Stimulated activated CD8-positive, alpha-beta memory T cell treated with anti-CD3 and anti-CD28 coated beads, Interleukin-2, amount 100 ng/mL, for 48 hours (primary cell): ENCODE results near the gene TNFSF8.

Experiments
- DNase-seq, 2 donors: peaks; one replicate each; pipeline ENCODE4 v3.0.0-alpha.2; 2020; ENCODE audit warnings: low read depth in 2 of 2

Gene TNFSF8

GRCh38 chr9:114936581-114936980 lies 6.2 kb upstream of the TNFSF8 start:
- DNase-seq: no peak

DNA sequence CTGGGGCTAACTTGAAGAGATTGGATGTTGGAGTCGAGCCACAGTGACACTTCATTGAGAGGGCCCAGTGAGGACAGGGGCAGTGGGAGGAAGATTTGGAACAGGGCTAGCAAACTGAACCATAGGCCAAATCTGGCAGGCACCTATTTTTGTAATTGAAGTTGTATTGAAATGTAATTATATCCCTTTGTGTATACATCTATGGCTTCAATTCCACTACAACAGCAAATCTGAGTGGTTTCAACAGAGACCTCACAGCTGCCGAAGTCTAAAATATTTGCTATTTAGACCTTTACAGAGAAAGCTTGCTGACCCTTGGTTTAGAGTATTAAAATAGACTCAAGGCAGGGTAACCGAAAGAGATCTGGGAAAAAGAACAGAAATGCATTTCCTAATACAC lies 4.7 kb upstream of the TNFSF8 start:
- DNase-seq: no peak

DNA sequence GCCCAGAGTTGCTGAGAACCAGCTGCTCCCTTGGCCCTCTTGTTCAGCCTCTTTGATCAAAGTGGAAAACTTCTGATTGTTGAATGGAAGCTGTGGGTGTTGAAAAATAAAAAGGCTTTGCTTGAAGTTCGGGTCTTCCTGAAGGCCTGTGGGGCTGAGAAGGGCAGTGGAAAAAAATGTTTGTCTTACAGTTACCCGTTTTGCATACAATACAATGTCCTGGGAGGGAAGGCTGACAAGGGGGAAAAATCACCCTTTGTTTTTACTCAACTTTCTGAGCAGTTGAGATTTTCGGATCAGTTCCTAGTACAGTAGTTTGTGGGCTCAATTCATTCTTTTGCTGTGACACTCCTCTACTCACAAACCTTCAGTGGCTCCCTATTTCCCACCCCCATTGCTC lies 2.1 kb upstream of the TNFSF8 start:
- no peak for DNase-seq

DNA sequence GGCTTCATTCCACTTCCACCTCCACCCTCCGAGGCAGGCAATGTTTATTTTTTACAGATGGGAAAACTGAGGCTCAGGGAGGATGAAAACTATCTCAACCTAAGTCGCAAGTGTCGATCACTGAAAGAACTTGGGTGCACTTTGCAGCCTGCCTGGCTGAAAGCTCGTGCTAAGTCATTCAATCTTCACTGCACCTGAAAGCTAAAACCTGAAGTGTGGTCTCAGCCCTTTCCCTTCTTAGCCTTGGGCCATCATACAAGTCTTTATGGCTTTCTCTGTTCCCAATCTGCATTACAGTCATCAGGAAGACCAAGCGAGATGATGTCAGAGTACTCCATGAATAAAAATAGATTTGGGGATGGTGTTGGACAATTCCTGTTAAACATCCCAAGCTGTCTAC lies 1.0 kb upstream of the TNFSF8 start:
- DNase-seq: no peak

- DNase-seq: no peak
These were observed 1.2 kb downstream of the TNFSF8 start for GRCh38 chr9:114929201-114929600.

DNA sequence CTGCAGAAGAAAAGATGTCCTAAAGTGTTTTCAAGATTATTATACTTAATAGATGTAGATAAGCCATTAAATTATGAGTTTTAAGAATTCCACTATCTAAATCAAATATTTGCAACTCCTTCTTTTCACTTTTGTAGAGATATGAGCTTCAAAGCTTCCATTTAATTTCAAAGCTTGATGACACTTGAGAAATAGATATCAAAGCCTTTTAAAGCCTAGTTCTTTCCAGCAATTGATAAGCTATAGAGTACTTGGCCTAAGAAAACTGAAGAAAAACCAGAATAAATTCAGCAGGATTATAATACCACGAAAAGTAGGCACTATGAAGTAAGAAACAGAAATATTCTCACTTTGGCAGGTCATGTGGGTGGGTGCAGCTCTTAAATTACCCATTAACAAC lies 1.7 kb downstream of the TNFSF8 start:
- DNase-seq: no peak

GRCh38 chr9:114928136-114928535 lies 2.3 kb downstream of the TNFSF8 start:
- no peak for DNase-seq

GRCh38 chr9:114925672-114926071 lies 4.7 kb downstream of the TNFSF8 start:
- DNase-seq: no peak

GRCh38 chr9:114925039-114925438 lies 5.4 kb downstream of the TNFSF8 start:
- DNase-seq: no peak

- DNase-seq: no peak
These were observed 6.1 kb downstream of the TNFSF8 start for GRCh38 chr9:114924327-114924726.

DNA sequence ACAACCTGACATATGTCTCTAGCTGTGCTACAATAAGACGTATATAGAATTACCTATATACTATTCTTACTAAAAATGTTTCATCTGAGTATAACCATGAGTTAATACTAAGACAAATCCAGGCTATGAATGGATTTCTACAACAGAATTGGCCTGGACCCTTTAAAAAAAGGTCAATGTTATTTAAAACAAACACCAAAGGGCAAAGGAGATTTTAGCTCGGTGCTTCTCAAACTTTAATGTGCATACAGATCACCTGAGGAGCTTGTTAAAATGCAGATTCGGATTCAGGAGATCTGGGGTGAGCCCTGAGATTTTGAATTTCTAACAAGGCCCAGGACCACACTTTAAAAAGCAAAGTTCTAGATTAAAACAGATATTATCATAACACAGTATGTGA lies 6.5 kb downstream of the TNFSF8 start:
- no peak for DNase-seq

- DNase-seq: no peak
These were observed 9.2 kb downstream of the TNFSF8 start for GRCh38 chr9:114921171-114921570.

DNA sequence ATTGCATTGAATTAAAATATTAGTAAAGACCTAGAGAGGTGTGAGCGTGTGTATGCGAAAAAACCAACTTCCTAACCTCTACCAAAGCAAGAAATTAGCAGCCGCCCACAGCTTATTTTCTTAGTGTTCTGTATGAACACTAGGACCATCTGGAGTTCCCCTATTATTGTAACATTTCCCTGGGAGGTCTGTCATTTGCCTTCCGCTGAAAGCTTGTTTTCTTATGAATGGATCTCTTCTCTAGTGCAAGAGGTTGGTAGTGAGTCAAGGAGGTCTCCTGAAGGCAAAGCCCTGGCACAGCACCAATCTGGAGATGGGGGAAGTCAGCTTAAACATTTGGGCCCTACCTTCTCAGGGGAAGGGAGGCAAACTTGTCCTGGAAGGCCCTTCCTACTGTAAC lies 10.8 kb downstream of the TNFSF8 start:
- DNase-seq: no peak

DNA sequence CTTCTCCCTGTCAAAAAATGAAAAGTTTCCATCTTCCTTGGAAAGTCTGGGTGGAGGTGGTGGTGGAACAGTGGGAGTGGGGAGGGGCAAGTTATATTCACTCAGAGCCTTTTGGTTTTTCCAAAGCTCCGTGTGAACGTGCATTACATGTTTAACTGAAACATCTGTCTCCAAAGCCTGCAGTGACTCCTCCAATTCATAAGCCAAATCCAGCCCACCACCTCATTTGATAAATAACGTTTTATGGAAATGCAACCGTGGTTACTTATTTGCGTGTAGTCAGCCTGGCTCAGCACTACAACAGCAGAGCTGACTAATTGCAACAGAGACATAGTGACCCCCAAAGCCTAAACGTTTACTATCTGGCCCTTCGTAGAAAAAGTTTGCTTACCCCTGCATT lies 13.9 kb downstream of the TNFSF8 start:
- no peak for DNase-seq

GRCh38 chr9:114914139-114914538 lies 16.3 kb downstream of the TNFSF8 start:
- DNase-seq: no peak

- DNase-seq: no peak
These were observed 16.7 kb downstream of the TNFSF8 start for GRCh38 chr9:114913656-114914055.

- DNase-seq: no peak
These were observed 17.2 kb downstream of the TNFSF8 start for GRCh38 chr9:114913217-114913616.

DNA sequence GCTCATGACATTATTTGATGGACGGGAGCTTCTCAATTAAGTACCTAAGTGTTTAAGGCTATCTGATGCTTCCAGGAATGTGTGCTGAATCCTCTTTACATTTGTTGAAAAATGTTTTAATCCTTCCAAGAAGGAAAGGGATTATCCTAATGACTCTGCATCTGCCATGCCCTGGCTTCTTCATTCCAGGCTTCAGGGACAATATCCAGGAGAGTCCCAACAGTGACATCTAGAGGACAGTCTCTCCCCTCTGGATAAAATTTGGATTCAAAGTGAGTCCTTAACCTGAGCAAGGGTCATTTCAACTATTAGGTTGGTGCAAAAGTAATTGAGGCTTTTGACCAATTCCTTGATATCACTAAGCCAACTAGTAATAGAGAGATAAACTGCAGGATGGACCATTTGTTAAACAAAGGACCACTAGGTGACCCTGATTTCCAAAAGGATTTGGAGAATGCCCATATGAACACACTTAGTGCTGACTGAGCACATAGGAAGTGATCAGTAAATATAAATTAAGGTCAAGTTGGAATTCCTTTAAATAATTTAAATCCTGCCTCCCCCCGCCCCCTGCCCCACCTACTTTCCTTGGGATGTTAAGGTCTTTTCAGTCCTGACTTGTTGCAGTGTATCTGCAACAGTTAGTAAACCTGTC lies 19.1 kb downstream of the TNFSF8 start:
- DNase-seq: no peak

DNA sequence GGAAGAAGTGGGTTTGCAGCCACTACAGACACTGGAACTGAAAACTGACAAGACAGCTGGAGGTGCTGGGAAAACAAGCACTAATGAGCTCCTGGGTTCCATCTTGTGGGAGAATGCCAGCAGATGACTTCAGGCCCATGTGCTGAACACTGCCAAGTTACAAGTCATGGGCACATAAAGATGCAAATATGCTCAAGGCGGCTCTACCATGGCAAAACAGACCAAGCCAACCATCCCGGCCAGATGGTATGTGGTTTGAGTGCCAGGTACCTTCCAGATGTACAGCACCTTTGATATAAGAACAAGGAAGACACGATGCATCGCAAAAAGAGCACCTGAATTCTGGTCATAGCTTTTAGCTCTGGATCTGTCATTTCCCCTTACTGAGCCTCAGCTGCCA lies 19.9 kb downstream of the TNFSF8 start:
- DNase-seq: no peak

DNA sequence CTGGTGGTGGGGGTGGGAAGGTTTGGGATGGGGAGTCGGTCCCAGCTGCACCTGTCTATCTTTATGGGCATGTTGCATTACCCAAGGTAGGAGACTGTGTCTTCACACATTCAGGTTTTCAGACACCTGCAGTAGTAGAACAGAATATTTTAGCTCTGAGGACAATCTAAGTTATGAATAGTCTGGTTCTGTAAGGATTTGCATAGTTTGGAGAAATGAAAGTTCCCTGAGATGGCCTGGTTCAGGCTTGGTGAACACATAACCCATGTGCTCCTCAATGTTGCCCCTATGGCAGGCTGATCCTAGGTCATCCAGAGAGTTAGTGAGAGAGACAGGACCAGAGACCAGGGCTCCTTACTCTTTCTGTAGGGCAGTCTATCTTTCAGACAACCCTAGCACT lies 20.7 kb downstream of the TNFSF8 start:
- DNase-seq: no peak

GRCh38 chr9:114908805-114909448 lies 21.5 kb downstream of the TNFSF8 start:
- DNase-seq: no peak

DNA sequence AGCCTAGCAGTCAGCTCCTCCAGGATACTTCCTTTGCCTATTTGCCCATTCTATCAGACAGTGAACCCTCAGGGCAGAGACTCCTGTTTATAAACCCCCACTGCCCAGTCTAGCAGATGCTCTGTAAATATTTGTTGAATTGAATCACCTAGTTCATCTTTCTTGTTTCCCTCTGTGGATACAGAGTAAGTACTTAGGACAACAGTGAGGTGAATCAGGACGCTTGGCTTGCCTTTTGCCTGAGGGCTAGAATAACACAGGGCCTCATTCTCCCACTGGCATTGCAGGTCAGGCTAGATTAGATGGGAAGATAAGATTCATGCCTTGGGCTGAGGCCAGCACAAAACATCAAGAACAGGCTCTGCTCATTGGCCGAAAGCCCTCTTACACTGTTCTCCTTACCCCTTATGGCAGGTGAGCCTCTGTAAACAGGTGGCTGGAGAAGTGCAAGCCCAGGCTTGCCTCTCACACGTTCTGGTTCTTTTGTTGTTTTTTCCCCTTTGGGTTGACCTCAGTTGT lies 22.2 kb downstream of the TNFSF8 start:
- DNase-seq: no peak

GRCh38 chr9:114906922-114907571 lies 23.3 kb downstream of the TNFSF8 start:
- no peak for DNase-seq
